HG03571 (cell line): Measurements from ENCODE around the gene KY.

Experiments
- ATAC-seq: cut with Tn5 transposase; IDR thresholded peaks from one replicate; pipeline ENCODE4 v1.9.1; 2021; ENCODE audit not compliant: unreplicated experiment

Gene KY

DNA sequence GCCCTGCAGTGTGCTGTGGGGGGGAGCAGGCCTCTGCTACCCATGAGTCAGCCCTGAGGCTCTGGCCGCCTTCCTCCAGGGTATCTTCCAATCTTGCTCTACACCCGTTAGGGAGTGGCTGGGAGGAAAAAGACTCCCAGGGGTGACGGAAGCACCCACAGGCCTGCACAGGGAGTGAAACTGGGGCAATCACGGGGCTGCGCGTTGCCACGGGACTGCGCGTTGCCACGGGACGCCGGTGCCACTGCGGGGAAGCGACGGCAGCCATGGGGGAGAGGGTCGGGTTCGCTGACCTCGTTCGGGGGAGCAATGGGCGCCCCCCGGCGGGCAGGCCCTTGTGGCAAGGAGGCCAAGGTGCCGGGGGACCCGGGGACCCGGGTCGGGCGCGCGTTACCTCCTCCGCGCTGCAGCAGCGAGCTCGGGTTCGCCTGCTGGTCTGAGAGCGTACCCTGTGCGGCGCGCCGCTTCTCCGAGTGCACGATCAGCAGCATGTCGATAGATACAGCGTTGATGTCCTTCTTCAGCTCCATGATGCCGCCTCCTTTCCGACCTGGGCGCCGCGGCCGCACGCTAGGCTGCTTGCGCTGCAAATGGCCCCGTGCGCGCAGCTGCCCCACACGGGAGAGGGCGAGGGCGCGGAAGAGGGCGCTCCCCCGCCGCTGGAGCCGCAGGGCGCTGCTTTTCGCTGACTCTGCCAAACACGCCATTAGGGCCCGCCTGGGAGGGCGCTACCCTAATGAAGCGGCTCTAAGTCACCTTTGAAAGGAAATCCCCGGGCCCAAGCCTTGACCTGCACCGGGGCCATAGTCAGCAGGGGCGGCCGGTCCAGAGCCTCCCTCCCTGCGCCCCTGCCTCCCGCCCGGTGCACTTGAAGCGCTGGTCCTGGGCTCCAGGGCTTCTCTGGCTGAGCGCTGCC lies at the start of gene KY:
Gene KY (minus strand): TSS at position 592 of the 916 bp plus-strand sequence. CDS start 62 bp downstream, at position 530.
- ATAC-seq: no peak

- ATAC-seq: no peak
These were observed 48.9 kb upstream of the KY start for GRCh38 chr3:134699721-134700120.

GRCh38 chr3:134699141-134699711 lies 48.4 kb upstream of the KY start:
- ATAC-seq: no peak

- ATAC-seq: no peak
These were observed 47.2 kb upstream of the KY start for GRCh38 chr3:134697830-134698689.

DNA sequence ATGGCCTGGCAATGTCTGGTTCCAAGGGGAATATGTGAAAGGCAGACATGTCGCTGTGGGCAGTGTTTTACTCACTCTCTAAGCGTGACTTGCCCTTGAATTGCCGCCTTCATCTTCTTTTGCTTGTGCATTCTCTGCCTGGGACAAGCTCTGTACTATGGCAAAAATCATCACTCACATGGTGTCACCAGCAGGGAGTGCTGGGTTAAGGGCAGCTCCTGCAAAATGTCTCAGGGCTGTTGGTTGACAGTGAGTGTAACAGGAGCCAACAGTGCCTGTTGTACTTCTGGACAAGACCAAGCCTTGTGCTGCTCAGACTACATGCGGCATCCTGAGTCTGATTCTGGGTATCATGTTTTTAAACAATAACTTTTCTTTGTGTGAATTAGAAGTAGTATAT lies 45.3 kb upstream of the KY start:
- no peak for ATAC-seq

DNA sequence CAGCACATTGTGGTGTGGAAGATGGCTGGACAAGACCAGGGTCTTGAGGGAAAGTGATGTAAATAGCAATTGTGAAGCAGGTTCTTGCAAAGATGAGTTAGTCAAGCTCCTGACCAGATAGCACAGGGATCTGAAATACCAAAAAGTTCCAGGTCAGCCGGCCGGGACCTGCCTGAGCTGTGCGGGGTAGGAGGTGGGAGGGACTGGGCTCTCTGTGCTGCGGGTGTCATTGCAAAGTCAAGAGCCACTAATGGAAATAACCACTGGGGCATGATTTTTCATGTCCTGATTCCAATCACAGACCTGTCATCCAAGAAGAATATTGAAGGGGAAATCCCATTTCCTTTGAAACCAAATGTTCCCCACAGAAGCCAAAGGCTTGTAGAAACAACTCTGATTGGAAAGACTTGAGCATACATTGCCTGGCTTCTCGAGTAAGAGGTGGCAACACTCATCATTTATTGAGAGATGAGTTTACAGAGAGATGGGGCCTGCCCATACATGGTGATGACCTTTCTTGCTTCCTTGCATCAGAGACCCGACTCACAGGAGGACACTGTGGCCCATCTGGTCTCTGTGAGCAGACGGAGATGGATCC lies 44.2 kb upstream of the KY start:
- ATAC-seq: no peak

DNA sequence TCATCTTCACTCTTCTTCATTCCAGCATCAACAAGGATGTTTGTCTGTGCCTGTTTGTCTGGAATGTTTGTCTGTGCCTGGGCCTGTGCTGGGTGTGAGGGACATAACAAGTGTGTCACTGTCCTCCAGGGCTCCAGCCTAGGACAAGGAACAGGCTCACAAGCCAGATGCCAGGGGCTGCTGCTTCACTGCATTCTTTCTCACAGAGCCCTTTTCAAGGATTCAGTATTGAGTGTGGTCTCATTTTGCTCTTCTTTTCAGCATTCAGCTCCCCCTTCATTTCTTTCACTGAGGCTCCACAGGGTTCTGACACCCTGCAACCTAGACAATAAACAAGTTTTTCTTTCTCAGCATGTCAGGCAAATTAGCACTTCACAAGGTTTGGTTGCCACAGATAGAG lies 43.6 kb upstream of the KY start:
- no peak for ATAC-seq

GRCh38 chr3:134693804-134694203 lies 43.0 kb upstream of the KY start:
- ATAC-seq: no peak

GRCh38 chr3:134693226-134693625 lies 42.4 kb upstream of the KY start:
- no peak for ATAC-seq

- ATAC-seq: no peak
These were observed 39.4 kb upstream of the KY start for GRCh38 chr3:134690226-134690625.

GRCh38 chr3:134687642-134688041 lies 36.8 kb upstream of the KY start:
- ATAC-seq: no peak

DNA sequence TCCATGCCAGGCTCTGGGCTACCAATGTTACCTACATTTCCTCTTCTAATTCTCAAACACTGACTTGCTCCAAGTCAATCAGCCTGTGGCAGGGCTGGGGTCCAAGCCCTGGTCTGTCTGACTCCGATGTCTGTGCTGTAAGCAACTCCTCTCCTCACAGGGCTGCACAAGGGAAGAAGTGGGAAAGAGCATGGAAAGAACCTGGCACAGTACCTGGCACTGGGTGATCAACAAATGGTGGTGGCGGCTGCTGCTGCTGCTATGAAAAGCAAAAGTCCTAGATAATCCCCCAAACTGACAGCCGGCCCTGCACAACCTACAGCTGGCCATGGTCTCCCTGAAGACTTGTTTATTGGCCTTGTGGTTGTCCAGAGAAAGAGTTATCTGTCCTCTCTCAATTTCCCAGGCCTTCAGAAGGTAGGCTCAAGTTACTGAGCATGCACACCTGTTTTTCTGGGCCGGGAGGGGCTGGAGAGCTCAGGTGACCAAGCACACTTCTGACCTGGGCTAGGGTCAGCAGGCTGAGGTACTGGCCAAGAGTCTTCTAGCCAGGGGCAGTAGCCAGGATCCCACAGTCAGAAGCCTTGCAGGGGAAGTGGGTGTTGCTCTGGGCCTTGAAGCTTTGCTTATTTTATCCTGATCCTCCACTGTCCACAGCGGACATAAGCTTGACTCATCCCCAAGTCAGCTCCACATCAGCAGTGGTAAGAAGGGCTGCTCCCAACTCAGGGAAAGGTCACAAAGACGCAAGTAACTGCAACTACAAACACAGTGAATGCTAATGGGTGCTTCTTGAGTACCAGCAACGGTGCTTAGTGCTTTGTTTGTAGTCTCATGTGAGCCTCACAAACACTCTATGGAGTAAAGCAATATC lies 35.3 kb upstream of the KY start:
- no peak for ATAC-seq

GRCh38 chr3:134682196-134682880 lies 31.5 kb upstream of the KY start:
- no peak for ATAC-seq

- ATAC-seq: no peak
These were observed 30.7 kb upstream of the KY start for GRCh38 chr3:134681522-134681900.

DNA sequence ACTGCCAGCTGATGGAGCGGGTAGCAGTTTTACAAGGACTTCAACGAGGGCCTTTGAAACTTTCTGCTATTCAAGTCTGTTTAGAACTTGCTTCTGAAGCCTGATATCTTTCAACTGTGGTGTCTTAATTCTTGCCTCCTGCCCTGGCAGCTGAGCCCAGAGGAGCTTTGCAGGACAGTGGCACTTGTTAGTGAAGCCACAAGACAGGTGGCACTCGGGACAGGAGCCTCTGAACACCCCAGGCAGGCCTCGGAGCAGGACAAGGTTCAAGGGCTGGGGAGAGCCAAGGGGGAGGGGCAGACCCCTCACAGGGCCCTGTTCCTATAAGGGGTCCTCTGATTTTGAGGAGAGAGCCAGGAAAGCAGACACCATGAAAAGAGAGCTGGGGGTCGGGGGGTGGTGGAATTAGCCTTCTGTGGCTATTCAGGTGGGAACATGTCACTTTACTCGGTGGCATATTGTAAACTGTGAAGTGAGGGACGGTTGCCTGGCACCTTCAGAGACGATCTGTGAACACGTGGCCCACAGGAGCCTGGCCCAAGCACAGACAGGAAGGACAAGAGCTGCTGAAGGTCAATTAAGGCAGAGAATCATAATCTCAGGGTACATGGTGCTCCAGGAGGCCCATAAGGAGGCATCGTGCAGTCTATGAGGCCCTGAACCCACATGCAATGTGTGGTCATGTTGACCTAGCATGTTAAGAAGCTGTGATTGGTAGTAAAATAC lies 30.1 kb upstream of the KY start:
- ATAC-seq: no peak

GRCh38 chr3:134677987-134678308 lies 27.1 kb upstream of the KY start:
- no peak for ATAC-seq

- no peak for ATAC-seq
These were observed 26.6 kb upstream of the KY start for GRCh38 chr3:134677196-134677986.

- no peak for ATAC-seq
These were observed 25.0 kb upstream of the KY start for GRCh38 chr3:134675726-134676256.
